ENCODE measurements around the gene FIGLA.
"Not testable (repeated sequence)": the region's sequence is repeated elsewhere in the genome, so short reads cannot be mapped to it uniquely, and the experiment has no call there.

Gene FIGLA

GRCh38 chr2:70817284-70817954, 27.0 kb upstream of the FIGLA start:
- intact Hi-C loops (cut with DNase I), result no loop called here
- no peak for DNase-seq

DNA sequence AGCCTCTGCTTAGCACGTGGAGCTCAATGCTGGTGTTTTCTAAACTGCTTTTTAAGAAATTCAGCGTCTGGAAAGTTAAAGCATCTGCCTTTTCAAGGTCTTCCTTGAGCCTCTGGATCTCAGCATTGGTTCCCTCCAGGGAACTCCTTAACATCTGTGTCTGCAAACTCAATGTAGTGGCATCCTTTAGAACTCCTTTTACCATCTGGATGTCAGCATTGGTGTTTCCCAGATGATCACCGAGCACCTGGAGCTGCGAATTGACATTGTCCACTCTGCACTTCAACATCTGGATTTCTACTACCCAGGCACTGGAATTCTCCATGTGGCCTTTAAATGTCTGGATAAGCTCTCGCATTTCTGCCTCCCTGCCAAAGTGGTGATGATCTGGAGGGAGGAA, 26.3 kb upstream of the FIGLA start:
- DNase-seq, result no peak
- intact Hi-C loops (cut with DNase I), result no loop called here

- intact Hi-C loops (cut with DNase I), result no loop called here
- no peak for DNase-seq
These were observed 18.8 kb upstream of the FIGLA start for GRCh38 chr2:70808983-70809958.

DNA sequence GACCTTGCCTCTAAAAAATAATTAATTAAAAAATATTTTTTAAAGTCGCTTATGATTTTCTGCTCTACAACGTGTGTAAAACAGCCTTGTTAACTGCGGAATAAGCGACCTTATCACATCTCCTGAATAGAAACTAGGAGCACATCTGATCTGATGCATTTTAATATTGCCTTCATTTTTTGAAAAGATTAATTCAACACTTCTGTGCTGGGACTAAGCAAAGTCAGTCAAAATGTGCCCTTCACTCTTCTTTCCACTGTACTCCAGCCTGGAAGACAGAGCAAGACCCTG, 17.3 kb upstream of the FIGLA start:
- no peak for DNase-seq
- intact Hi-C loops (cut with DNase I), result no loop called here

DNA sequence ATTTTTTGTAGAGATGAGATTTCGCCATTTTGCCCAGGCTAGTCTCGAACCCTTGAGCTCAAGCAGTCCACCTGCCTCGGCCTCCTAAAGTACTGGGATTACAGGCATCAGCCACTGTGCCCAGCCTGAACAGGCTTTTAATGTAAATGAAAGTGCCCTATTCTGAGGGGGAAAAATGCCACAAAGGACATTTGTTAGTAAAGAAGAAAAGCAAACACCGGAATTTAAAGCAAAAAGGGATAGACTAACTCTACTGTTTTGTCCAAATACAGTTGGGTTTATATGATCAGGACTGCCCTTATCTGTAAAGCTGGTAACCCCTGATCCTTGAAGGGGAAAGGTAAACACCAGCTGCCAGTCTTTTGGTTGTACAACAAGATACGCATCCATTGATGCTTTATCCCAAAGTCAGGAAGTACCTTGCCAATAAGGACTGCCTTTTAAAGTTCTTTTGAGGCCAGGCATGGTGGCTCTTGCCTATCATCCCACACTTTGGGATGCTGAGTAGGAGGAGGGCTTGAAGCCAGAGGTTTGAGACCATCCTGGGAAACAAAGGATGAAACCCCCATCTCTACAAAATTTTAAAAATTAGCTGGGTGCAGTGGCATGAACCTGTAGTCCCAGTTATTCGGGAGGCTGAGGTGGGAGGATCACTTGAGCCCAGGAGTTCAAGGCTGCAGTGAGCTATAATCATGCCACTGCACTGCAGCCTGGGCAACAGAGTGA, 16.8 kb upstream of the FIGLA start:
- DNase-seq, result no peak
- intact Hi-C loops (cut with DNase I), result no loop called here

DNA sequence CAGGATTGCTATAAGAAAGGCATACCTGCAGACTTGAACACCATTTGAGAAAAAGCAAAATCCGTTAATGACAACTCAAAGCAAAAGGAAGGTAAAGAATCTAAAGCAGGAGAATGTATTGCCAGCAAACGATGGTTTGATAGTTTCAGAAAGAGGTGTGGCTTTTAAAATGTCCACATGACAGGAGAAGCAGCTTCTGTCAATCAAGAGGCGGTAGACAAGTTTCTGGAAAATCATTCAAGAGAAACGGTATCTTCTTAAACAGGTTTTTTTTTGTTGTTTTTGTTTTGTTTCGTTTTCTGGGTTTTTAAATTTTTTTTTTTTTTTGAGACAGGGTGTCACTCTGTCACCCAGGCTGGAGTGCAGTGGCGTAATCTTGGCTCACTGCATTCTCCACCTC, 16.2 kb upstream of the FIGLA start:
- intact Hi-C loops (cut with DNase I), result no loop called here
- no peak for DNase-seq

DNA sequence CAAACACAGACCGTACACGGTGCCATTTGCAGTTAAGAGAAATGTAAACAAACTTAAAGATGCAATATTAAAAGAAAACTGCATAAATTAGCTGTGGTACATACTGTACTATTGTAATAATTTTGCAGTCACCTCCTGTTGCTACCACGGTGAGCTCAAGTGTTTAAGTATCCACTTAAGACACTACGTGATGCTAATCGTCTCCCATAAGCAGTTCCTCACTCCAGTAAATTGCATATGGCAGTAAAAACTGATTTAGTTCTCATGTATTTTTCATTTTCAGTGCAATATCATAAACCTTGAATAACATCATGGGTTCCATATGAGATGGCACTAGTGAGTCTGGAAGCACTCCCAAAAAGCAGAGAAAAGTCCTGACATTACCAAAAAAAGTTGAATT, 15.6 kb upstream of the FIGLA start:
- intact Hi-C loops (cut with DNase I), result no loop called here
- DNase-seq, result no peak

DNA sequence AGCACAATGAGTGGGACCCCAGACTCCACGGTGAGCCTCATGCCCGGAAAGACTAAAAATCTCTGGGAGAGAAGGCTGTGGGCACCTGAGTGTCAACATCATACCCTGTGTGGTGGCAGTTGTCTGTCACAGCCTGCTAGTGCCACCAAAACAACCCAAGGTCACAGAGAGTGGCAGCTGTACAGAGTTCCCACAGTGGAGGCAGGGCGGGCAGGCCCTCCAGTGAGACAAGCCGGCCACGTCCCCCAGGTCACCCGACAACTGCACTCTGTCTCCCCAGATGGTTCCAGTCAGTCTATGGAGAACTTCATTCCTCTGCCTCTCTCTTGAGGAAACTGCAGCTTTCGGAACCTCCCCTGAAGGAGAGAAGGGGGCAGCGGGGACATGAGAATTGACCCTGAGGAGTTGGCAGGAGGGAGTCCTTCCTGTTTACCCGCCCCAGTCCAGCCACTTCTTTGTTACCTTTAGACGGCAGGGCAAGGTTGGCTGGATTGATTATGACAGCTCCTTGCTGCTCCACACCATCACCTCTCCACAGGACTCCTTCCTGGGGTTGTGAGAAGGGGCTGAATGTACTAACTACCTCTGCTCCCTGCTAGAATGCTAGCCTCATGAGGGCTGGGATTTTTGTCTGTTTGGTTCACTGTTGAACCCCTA, 11.3 kb upstream of the FIGLA start:
- intact Hi-C loops (cut with DNase I), result no loop called here
- no peak for DNase-seq

DNA sequence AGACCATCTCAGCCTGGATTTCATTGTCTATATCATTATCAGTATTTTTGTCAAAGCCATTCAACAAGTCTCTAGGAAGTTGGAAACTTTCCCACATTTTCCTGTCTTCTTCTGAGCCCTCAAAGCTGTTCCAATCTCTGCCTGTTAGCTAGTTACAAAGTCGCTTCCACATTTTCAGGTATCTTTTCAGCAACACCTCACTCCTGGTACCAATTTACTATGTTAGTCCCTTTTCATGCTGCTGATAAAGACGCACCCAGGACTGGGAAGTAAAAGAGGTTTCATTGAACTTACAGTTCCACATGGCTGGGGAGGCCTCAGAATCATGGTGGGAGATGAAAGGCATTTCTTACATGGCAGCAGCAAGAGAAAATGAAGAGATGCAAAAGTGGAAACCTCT, 9.3 kb upstream of the FIGLA start:
- DNase-seq, result no peak
- intact Hi-C loops (cut with DNase I), result loop anchor here (10.0 kb wide), 1 partner anchor 75 kb away; no protein-coding TSS in a partner anchor

- intact Hi-C loops (cut with DNase I), result loop anchor here (10.0 kb wide), 1 partner anchor 77 kb away; no protein-coding TSS in a partner anchor
- not testable (repeated sequence) for DNase-seq
These were observed 7.6 kb upstream of the FIGLA start for GRCh38 chr2:70797996-70798395.

GRCh38 chr2:70797506-70797905, 7.1 kb upstream of the FIGLA start:
- DNase-seq, result no peak
- intact Hi-C loops (cut with DNase I), result loop anchor here (10.0 kb wide), 1 partner anchor 77 kb away; no protein-coding TSS in a partner anchor

- no peak for DNase-seq
- intact Hi-C loops (cut with DNase I), result loop anchor here (10.0 kb wide), 1 partner anchor 79 kb away; no protein-coding TSS in a partner anchor
These were observed 5.8 kb upstream of the FIGLA start for GRCh38 chr2:70796262-70796661.

DNA sequence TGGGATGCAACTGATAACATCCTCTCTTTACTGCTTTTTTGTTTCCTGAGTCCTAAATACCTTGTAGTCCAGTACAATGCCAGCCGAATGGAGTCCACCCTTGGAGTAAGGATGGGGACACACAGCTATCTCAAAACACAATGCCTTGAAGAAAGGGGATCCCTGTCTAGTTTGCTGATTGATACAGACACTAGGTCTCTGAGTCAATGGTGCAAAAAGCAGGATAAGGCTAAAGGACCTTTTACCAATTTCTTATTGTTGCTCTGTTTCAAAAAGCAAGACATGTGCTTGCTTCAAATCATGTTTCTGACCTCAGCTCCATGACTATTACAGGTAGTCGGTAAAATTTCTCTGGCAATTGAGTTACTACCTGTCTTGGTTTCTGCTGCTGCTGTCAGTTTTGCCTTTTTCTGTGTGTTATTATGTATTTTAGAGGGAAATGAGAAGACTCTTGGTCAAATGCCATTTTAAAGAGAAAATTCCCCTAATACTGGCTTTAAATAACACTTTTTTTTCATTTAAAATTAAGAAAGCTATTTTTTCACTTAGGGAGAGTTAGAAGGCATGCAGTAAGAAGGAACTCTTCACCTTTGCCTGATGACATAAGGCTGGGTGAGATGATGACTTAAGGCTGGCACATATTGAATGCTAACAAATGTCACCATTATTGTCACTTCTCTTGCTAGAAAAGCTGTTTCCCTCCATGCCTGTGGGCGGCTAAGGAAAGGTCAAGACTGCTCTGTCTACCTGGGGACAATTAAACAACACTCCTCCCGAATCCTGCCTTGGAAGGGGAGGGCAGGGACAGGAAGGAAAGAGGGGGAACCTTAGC, 4.9 kb upstream of the FIGLA start:
- intact Hi-C loops (cut with DNase I), result loop anchor here (10.0 kb wide), 1 partner anchor 79 kb away; no protein-coding TSS in a partner anchor

DNA sequence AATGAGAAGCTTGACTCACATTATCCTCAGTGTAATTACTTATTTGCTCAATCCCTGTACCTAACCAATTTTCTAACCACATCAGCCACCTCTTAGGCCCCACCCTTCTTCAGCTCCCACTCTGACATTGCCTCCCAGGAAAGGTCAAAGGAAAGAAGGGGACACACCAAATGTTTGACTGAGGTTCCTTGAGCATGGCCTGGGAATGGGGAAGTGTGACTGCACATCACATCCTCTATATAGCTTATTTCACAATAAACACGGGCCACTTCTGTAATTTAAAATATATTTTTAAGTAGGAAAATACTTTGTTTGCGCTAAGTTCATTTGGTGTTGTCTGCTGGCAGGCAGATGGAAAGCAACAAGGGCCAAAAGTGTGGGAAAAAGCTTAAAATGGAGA, 3.0 kb upstream of the FIGLA start:
- no peak for DNase-seq
- intact Hi-C loops (cut with DNase I), result loop anchor here (10.0 kb wide), 1 partner anchor 81 kb away; no protein-coding TSS in a partner anchor

More for the DNA sequence above, 4.9 kb upstream of the FIGLA start:
- no peak for DNase-seq

GRCh38 chr2:70789304-70790135, 923 bp downstream of the FIGLA start:
- DNase-seq, result peak; percentile 67 to 92 (median 80)
- intact Hi-C loops (cut with DNase I), result loop anchor here (5.0 to 10.0 kb wide), 2 partner anchors 85 to 158 kb away; no protein-coding TSS in a partner anchor

- intact Hi-C loops (cut with DNase I), result loop anchor here (2.0 to 5.0 kb wide), 2 partner anchors 131 to 162 kb away; no protein-coding TSS in a partner anchor
- peak; percentile 39 to 85 (median 70) for DNase-seq
These were observed 5.1 kb downstream of the FIGLA start for GRCh38 chr2:70785137-70785911.

All from head of caudate nucleus (tissue), 42 donors.